ENCODE results near the gene ZNF865. TPM values are rescaled to one million over a fixed set of nuclear protein-coding genes. Genes with fewer than 3 reads are reported as not detected.

Gene ZNF865
- total RNA-seq, 4 donors from 2014 or later, result 8.1 to 17.8 (median 12.3) TPM

GRCh38 chr19:55654323-55654867 is 48.9 kb downstream of the ZNF865 start:
- peak; percentile 100 for DNase-seq (ENCODE audit: low spot score in 2 of 2)
- H3K4me3 ChIP-seq (ENCODE audit: low read depth, poor library complexity, severe bottlenecking), result peak overlapping the region; percentile 30
- intact Hi-C loops (cut with DNase I; ENCODE audit: low total_unique reads), result no loop called here
- 0% methylated on average over 43 to 49 of the region's 52 CpGs for WGBS, 2 donors
- TF ChIP-seq CTCF (IDR thresholded peaks at IDR 0.05) (no peak), POLR2A (IDR thresholded peaks at IDR 0.05) (no peak)

DNA sequence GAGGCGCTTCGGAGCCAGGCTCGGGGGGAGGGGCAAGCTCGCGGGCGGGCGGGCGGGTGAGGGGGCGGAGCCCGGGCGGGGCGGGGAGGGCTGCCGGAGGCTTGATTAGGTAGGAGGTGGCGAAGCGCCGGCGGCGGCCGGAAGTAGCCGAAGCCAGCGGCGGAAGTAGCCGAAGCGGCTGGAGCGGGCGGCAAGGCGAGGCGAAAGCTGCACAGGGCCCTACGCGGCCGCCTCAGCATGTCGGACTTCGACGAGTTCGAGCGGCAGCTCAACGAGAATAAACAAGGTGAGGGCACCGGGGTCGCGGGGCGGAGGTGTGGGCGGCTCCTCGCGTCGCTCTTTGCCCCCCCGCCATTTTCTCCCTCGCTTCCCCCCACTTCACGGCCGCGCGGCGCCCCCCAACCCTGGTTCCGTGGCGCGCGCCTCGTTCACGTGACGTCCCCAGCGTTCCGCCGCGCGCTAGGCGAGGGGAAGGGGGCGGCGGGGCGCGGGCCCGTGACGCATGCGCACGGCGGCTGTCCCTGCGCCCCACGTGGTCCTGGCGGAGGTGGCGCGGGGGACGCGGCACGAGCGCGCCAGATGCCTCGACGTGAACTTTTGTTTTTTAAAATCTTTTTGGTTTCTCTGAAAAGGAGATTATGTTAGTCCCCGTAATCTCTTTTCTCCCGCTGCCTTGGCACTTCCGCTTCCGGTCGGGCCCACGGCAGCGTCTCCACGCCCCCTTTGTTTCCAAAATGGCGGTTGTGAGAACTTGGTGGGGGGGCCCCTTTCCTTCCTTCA is 49.6 kb downstream of the ZNF865 start, which contains the start of gene U2AF2:
U2AF2 (plus strand) TSS at position 168 of the 780 bp plus-strand sequence; CDS start at position 238, 70 bp downstream.
- TF ChIP-seq CTCF (IDR thresholded peaks at IDR 0.05), result no peak
- TF ChIP-seq POLR2A (IDR thresholded peaks at IDR 0.05), result no peak
- DNase-seq (ENCODE audit: low spot score in 2 of 2), result peak; percentile 94 to 99
- intact Hi-C loops (cut with DNase I; ENCODE audit: low total_unique reads), result no loop called here
- 0% methylated on average over 61 to 95 of the region's 95 CpGs for WGBS, 2 donors
- H3K4me3 ChIP-seq (ENCODE audit: low read depth, poor library complexity, severe bottlenecking), result peak within 1 kb of the TSS; percentile 90

DNA sequence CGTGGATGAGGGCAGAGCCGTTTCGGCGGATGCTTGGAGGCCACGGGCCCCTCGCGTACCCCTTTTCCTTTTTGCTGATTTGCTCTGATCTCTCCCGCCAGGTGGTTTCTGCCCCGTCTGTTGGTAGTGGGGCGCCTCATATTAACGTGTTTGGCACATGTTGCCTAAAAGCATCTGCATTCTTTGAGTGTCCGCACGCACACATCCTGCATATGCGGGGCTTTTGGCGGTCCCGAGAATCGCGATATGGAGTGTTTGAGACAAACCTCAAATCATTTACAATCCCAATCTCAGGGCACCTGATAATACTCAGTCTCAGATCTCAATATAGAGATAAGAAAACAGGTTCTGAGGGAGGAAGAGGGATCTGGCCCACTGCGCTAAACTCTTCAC is 50.2 kb downstream of the ZNF865 start:
- intact Hi-C loops (cut with DNase I; ENCODE audit: low total_unique reads), result no loop called here
- DNase-seq (ENCODE audit: low spot score in 2 of 2), result no peak
- TF ChIP-seq POLR2A (IDR thresholded peaks at IDR 0.05) (no peak), CTCF (IDR thresholded peaks at IDR 0.05) (no peak)
- peak overlapping the region; percentile 90 for H3K4me3 ChIP-seq (ENCODE audit: low read depth, poor library complexity, severe bottlenecking)
- WGBS, 2 donors, result 0 to 1% methylated on average over 19 of the region's 19 CpGs

DNA sequence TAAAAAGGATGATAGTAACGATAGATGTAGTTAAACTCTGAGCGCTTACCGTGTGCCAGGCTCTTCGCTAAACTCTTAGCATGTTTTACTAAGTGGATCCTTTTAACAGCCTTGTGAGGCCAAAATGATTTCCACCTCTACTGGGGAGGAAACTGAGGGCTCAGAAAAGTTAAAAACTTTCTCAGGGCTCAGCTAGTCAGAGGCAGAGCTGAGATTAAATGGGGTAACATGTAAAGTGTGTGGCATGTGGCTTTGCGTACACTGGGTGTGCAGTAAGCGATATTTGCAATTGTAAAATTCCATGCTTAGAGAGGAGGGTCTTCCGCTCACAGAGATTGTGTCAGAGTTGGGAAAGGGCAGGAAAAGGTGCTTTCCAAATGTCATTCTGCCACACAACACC is 51.1 kb downstream of the ZNF865 start:
- 49% methylated on average over 7 of the region's 7 CpGs for WGBS, 2 donors
- TF ChIP-seq POLR2A (IDR thresholded peaks at IDR 0.05) (no peak), CTCF (IDR thresholded peaks at IDR 0.05) (no peak)
- DNase-seq (ENCODE audit: low spot score in 2 of 2), result no peak
- intact Hi-C loops (cut with DNase I; ENCODE audit: low total_unique reads), result no loop called here
- H3K4me3 ChIP-seq (ENCODE audit: low read depth, poor library complexity, severe bottlenecking), result no peak overlapping the region

- no peak overlapping the region for H3K4me3 ChIP-seq (ENCODE audit: low read depth, poor library complexity, severe bottlenecking)
- no peak for TF ChIP-seq CTCF (IDR thresholded peaks at IDR 0.05)
- intact Hi-C loops (cut with DNase I; ENCODE audit: low total_unique reads), result no loop called here
- WGBS, 2 donors, result 30 to 38% methylated on average over 18 of the region's 18 CpGs
- DNase-seq (ENCODE audit: low spot score in 2 of 2), result no peak
Observed at GRCh38 chr19:55656988-55657747, 51.7 kb downstream of the ZNF865 start.

Data from lower leg skin (tissue), 4 donors.